GM12864 (cell line): Measurements from ENCODE around the gene PPA2.
"Not testable (repeated sequence)": the region's sequence is repeated elsewhere in the genome, so short reads cannot be mapped to it uniquely, and the experiment has no call there.

Experiments
- DNase-seq: peaks from one replicate; pipeline ENCODE4 v3.0.0-alpha.2; 2011; ENCODE audit warnings: low read depth
- H3K4me3 ChIP-seq: 2 replicates; pipeline ENCODE4 v1.5.1; 2011; ENCODE audit warnings: mild to moderate bottlenecking, low read depth, low read length, control low read depth
- TF ChIP-seq, protein P1 (sequence below): IDR thresholded peaks from 2 replicates; pipeline ENCODE4 v1.5.1; 2011; ENCODE audit warnings: low read depth, mild to moderate bottlenecking, moderate library complexity, low read length, control low read depth, inconsistent platforms; ENCODE audit errors: missing control alignments

The PPA2 gene

DNA sequence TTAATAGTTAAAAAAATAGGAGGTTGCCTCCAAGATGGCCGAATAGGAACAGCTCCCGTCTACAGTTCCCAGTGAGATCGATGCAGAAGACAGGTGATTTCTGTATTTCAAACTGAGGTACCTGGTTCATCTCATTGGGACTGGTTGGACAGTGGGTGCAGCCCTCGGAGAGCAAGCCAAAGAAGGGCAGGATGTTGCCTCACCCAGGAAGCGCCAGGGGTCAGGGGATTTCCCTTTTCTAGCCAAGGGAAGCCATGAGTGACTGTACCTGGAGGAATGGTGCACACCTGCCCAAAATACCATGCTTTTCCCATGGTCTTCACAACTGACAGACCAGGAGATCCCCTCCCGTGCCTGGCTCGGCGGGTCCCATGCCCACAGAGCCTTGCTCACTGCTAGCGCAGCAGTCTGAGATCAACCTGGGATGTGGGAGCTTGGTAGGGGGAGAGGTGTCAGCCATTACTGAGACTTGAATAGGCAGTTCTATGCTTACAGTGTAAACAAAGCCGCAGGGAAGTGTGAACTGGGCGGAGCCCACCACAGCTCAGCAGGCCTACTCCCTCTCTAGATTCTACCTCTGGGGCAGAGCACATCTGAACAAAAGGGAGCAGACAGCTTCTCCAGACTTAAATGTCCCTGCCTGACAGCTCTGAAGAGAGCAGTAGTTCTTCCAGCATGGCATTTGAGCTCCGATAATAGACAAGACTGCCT lies 47.5 kb downstream of the PPA2 start:
- DNase-seq, result no peak
- TF ChIP-seq, protein P1, sequence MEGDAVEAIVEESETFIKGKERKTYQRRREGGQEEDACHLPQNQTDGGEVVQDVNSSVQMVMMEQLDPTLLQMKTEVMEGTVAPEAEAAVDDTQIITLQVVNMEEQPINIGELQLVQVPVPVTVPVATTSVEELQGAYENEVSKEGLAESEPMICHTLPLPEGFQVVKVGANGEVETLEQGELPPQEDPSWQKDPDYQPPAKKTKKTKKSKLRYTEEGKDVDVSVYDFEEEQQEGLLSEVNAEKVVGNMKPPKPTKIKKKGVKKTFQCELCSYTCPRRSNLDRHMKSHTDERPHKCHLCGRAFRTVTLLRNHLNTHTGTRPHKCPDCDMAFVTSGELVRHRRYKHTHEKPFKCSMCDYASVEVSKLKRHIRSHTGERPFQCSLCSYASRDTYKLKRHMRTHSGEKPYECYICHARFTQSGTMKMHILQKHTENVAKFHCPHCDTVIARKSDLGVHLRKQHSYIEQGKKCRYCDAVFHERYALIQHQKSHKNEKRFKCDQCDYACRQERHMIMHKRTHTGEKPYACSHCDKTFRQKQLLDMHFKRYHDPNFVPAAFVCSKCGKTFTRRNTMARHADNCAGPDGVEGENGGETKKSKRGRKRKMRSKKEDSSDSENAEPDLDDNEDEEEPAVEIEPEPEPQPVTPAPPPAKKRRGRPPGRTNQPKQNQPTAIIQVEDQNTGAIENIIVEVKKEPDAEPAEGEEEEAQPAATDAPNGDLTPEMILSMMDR, result no peak
- no peak overlapping the region for H3K4me3 ChIP-seq

DNA sequence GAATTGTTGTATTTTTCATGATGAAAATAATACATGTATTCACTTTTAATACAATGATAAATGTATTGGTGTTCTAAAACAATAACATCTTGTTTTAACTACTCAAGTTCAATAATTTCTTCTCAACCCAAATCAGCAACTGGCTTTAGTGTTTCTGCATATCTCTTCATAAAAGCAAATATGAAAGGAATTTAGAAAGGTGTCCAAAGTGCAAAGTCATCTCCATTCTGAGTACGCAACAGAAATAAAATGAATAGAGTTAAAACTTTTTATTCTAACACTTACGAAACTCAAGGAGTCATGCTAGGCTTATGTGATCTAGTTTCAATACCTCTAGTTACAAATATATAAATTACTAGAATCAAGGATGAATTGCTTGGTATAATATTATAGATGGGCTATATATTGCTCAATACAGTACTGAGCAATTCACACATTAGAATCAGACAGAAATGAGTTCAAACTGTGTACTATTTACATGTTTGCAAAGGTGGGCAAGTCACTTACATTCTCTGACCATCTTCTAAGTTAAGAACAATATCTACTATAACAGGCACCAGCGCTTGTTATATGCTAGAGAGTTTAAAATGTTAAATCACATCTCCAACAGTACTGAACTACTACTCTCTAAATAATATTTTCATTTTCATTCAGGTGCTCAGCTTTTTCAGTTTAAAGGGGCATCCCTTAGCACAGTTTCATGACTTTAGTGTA lies 51.5 kb downstream of the PPA2 start:
- no peak for DNase-seq
- H3K4me3 ChIP-seq, result no peak overlapping the region
- TF ChIP-seq, protein P1, result no peak

DNA sequence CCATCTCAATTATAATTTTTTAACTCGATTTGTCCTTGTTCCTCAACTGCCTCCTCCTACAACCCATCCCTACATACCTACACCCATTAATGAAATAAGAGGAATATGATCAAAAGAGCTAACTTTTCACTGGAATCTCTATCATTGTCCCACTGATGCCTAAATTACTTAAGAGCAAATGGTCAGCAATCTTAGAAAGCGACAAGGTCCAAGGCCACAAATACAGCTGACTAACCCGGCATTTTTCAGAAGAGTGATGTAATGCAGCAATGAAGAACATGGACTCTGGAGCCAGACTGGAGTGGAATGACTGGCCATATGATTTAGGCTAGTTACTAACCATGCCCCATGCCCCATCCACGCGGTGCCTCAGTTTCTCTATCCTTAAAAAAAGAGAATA lies 56.2 kb downstream of the PPA2 start:
- DNase-seq, result no peak
- no peak overlapping the region for H3K4me3 ChIP-seq
- TF ChIP-seq, protein P1, result no peak

DNA sequence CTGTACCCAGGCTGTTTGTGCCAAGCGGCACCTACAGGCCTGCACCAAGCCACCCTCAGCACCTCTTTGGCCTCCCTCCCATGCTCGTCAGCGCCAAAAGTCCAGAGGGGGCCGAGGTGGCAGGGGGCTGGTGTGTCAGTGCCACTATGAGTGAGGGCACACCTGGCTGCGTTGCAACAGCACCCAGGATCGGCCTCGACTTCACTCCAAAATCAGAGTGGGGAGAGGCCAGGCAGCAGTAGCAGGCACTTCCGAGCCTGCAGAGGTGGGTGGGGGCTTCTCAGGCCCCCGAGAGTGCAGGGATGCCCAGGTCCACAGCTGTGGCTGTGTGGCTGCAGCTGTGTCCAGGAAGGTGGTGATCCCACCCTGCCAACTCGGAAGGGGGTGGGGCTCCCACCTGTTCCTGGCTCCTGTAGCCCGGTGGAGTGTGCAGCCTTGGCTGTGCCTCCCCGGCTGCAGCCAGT lies 58.5 kb downstream of the PPA2 start:
- TF ChIP-seq, protein P1, result no peak
- H3K4me3 ChIP-seq, result no peak overlapping the region
- DNase-seq, result no peak

DNA sequence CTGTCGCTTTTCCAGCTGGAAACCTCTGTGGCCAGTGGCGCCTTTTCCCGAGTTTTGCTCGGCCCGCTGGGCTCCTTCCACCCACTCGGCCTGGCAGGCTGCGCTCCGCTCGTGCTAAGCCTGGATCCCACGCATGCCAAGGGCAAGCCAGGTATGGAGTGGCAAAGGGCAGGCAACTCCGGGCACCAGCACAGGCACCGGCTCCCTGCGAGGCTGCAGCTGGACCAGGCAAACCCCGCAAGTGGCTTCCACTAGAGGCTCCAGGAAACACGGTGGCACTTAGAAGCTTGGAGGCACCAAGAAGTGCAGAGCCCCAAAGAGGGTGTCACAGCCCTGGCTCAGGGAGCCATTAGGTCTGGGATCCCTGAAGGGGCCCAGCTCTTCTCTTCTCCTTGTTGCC lies 59.5 kb downstream of the PPA2 start:
- TF ChIP-seq, protein P1, result no peak
- no peak overlapping the region for H3K4me3 ChIP-seq
- no peak for DNase-seq

DNA sequence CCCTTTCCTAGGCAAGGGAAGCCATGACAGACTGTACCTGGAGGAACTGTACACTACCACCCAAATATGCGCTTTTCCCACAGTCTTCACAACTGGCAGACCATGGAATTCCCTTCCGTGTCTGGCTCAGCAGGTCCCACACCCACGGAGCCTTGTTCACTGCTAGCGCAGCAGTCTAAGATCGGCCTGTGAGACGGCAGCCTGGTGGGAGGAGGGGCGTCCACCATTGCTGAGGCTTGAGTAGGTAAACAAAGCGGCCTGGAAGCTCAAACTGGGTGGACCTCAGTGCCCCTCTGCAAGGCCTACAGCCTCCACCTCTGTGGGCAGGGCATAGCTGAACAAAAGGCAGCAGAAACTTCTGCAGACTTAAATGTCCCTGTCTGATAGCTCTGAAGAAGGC lies 64.7 kb downstream of the PPA2 start:
- H3K4me3 ChIP-seq, DNase-seq: not testable (repeated sequence)

DNA sequence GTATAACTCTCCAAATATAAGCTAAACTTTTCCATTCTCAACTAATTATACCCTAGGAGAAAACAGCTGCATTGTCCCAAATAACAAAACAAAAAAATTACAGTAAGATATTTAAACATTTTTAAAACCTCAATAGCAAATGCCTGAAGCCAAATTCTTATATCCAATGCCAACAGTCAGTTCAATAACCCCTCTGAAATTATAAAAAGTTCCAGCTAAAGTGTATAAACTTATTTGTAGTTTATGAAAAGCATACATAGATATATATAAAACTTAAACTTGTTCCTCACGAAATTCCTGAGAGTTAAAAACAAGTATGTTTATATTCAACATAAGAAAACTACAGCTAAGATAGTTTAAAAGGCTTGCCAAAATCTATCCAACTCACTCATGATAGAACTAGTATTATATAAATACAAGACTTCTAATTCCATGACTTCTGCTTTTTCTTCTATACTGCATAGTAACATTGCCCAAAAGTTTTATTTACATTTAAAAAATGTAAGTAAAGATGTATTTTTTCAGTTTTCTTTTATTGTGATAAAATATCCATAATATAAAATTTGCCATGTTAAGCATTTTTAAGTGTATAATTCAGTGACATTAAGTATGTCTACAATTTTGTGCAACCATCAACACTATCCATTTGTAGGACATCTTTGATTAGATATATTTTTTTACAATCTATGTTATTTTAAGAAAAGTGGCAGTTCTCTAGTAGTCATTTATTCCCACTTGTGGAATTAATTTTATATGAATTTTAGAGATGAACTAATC lies 72.8 kb downstream of the PPA2 start:
- TF ChIP-seq, protein P1, result no peak
- no peak for DNase-seq
- no peak overlapping the region for H3K4me3 ChIP-seq
